ENCODE data around the gene ABHD5.

The ABHD5 gene

DNA sequence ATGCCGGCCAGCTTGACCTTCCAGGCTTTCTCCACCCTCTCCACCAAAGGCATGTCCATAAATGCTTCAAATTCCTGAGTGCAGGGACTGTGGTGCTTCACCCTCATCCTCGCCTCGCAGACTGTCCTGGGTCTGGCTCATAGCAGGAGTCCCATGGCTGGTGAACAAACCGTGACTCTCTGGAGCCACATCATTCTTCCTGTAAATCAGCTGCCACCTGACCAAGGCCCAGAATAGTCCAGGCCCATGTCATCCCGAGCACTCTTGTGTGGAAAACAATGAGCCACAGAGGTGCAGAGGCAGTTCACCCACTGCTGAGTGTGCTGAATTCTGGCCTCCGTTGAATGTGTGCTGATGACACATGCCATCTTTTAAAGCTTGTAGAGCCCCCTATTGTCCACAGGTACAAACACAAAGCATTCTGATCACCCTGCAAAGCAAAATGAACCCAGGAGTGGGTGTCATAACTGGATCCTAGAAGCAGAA, 68.6 kb downstream of the ABHD5 start:
- DNase-seq: peak; percentile 32

DNA sequence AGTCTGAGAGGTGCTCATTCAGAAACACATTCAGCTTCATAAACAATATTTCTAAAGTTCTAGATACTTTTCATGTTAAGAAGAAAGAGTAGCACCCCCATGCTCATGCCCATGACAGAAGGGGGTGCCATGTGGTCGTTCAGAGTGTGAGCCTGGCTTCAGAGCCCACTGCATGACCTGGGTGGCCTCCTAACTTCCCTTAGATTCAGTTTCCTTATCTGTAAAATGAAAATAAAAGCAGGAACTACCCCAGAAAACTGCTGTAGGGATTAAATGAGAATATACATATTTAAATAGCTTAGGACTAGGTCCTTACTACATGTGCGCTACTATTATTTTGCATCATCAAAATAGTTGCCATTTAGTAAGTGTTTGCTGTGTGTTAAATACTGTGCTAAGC, 69.2 kb downstream of the ABHD5 start:
- DNase-seq: no peak

DNA sequence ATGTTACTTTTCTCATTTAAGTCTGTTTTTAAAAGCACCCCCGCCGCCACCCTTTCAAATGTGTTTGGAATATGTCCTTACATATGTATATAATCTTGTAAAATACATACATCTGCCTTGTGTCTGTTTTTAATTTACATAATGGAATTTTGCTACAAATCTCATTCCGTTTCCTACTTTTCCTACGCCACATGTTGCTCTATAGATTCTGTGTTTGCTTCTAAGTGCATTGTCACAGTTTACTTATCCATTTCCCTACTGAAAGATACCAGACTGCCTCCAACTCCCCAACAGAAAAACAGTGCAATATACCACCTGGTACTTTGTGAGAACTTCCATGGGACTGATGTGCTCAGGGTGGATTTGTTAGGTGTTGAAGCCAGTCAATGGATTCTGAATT, 70.2 kb downstream of the ABHD5 start:
- no peak for DNase-seq

DNA sequence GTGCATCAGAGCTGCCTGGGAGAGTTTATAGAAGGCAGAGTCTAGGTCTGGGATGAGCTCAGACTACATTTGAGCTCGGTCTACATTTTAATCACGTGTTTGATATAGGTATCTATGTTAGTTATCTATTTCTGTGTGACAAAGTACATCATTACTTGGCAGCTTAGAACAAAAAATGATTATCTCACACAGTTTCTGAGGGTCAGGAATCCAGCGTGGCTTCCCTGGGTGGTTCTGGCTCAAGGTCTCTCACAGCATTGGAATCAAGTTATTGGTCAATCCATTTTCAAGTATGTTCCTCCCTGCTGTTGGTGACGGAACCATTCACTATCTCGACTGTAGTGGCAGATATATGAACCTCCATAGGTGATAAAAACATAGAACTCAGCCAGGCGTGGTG, 71.7 kb downstream of the ABHD5 start:
- DNase-seq: no peak

DNA sequence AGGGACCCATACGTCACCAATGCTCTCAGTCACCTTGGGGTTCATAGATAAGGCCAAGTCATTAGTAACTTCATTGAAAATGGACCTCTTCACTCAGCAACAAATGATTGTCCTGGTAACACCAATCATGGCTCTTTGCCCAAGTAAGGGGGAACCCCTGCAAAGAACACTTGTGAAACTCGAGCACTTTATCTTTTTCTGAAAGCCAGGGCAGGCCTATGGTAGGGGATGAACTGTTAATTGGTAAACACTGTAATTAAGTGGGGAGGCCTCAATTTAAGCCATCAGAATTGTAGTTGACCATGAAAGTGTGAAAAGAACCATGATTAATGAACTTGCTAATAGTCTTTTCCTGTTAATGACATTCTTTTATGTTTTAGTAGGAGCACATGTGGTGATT, 73.3 kb downstream of the ABHD5 start:
- no peak for DNase-seq

DNA sequence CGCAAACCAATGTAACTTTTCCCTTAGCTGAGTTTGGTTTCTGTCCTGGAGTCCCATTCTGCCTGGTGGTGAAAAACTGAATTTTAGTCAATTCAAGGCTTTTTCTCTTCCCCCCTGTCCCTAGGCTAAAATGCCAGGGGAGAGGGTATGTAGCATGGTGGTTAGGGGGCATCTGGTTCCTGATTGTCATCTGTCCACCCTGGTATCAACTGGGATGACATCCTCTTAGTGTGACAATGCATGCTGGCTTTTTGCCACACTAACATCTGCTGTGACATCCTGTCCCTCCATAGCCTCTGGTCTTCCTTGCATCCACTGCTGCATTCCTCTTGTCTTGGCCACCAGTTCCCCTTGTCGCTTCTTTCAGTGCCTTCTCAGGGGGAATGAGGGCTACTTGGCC, 73.7 kb downstream of the ABHD5 start:
- no peak for DNase-seq

DNA sequence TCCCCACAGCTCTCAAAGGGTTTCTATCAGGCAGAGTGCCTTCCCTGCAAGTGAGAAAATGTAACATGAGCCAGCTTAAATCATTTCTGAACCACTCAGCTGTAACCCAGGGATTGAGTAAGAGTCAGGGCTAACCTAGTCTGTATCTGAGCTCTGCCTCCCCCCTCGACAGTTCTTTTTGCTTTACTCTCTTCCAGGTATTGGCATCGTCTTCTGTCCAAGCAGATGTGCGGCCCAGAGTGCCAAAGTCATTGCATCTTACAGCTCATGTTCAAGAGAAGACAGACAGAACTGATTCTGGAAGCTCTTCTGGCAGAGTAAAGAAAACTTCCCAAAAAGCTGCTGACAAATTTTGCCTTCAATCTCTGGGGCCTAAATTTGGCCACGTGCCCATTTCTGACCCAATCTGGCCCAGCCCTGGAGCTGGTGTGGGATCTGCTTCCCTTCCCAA, 74.8 kb downstream of the ABHD5 start:
- DNase-seq: no peak

DNA sequence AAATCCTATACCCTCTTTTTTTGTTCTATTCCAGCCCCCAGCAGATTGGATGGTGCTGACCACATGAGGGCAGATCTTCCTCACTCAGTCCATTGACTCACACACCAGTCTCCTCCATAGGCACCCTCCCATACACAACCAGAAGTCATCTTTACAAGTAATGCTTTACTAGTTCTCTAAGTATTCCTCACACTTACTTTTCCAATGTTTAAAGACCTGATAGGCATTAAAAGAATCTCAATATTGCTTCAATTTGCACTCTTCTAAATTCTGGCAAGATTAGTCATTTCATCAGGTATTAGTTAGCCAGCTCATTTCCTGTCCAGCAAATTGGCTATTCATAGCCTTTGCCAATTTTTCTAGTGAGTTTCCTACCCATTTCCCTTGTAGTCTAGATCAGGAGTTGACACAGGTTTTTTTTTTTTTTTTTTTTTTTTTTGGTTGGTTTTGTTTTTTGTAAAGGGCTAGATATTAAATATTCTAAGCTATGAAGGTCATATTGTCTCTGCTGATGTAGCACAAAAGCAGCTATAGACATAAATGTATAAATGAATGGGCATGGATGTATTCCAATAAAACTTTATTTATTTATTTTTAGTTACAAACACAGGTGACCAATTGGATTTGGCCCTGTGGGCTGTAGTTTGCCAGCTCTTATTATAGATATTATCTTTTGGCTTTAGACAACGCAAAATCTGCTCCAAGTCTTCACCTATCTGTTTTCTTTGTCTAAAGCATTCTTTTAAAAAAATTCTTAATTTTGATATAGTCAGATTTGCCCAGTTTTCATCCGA, 76.1 kb downstream of the ABHD5 start:
- DNase-seq: peak; percentile 15

DNA sequence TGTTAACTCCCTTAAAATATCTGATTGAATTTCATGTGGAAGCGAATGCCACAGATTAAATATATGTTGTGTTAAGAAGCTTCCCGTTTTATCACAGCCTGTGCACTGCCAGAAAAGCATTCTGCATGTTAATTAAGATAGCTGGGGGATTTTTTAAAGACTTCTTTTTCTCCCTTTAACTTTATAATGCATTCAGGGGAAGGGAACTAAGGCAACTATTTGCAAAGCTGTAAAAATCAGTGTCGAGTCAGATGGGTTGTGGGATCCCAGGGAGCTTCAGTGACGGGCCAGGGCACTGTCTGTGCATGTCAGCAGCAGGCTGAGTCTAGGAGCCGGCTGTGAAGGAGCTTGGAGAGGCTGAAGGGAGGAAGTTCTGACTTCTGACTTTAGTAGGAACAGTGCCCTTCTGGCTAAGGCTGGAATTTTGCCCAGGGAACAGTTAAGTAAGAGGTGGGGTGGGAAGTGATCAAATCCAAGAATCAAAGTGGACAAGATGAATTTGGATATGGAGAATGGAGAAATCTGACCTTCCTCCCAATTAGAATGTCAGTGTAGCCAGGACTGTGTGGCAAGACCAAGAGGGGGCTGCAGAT, 77.7 kb downstream of the ABHD5 start:
- no peak for DNase-seq

DNA sequence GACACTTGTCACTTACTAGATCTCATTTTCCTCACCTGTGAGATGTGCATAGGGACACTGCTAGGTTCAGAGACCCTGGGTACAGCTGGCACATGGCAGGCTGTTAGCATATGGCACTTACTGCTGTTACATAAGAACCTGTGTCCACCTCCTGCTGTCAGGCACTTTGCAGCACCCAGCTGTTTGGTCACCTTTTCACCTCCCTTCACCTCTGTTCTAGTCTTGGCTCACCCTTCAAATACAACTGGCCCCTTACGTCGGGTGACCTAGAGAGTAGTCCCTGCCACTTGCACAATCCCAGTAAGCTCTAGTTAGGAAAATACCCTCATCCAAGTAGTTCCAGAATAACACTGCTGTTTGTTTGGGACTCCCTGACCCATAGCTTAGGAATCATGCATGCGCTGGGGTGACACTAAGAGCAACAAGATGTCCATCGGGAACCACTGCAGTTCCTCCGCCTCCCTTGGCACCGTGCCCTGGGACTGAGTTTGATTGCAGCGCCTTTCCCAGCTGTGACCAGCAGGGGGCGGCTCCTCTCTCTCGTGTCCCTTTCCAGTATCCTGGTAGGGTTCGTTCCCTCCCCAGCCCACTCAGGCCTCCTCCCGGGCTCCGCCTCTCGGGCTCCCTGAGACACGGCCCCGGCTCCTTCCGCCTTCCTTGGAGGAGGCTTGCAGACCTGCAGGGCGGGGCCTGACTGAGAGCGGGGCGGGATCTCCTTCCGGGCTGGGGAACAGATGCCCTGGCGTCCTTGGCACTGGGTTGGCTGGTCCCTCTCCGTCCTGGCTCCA, 78.6 kb downstream of the ABHD5 start:
- peak; percentile 97 for DNase-seq

DNA sequence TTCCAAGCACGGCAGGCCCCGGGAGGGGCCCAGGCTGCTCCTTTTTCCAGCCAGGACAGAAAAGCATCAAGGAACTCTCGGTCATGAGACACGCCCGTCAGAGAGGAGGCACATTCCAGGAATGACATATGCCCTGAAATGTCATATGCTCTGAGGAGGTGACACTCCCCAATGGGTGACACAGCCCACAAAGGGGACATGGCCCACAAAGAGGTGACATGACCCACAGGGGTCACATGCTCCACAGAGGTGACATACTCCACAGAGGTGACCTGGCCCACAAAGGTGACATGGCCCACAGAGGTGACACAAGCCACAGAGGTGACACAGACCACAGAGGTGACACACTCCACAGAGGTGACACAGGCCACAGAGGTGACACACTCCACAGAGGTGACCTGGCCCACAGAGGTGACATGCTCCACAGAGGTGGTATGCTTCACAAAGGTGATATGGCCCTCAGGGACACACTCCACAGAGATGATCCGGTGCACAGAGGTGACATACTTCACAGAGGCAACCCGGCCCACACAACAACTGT, 79.2 kb downstream of the ABHD5 start:
- DNase-seq: no peak

DNA sequence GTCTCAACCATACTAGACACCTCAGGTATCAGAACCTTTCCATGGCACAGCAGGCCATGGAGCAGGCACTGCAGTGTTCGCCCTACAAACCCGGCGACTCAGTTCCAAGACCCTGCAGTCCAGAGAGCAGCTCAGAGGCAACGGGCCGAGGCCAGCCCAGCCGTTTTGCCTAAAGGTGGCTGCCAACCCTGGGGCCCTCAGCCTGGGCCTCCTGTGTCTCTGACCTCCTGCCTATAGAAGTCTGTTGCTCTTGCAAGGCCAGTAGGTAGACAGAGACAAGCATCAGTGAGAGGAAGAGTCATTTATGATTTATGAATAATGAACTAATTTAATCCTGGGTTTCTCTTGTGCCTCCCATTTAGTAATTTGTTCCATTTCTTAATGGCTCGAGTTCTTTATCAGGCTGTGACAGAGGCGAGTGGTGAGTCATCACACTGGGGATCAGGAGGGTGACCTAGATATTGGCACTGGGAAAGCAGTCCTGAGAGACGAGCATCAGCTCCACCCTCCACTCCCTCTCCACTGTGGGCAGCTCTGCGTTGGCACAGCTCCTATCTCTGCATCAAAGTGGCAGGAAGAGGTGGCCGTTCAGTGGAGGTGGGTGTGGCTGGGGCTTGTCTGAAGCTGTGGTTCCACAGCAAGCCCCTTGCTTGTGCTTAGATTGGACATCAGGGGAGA, 79.8 kb downstream of the ABHD5 start:
- DNase-seq: peak; percentile 99

DNA sequence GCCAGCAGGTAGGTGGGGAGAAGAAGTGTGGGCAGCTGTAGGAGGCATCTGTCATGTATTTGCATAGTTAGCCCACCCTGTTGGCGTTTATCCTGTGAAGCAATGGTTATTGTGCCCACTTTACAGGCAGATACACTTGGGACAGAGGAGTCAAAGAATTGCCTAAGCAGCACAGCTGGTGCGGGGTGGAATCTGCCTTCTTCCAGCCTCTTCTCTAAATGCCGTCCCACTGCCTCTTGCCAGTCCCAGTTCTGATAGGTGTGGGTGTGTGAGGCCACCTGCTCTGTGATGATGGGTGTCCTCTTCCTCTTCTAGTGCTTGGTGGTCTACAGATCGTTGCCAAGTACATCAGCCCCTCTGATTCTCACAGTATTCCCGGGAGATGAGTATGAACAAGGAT, 80.9 kb downstream of the ABHD5 start:
- peak; percentile 20 for DNase-seq

DNA sequence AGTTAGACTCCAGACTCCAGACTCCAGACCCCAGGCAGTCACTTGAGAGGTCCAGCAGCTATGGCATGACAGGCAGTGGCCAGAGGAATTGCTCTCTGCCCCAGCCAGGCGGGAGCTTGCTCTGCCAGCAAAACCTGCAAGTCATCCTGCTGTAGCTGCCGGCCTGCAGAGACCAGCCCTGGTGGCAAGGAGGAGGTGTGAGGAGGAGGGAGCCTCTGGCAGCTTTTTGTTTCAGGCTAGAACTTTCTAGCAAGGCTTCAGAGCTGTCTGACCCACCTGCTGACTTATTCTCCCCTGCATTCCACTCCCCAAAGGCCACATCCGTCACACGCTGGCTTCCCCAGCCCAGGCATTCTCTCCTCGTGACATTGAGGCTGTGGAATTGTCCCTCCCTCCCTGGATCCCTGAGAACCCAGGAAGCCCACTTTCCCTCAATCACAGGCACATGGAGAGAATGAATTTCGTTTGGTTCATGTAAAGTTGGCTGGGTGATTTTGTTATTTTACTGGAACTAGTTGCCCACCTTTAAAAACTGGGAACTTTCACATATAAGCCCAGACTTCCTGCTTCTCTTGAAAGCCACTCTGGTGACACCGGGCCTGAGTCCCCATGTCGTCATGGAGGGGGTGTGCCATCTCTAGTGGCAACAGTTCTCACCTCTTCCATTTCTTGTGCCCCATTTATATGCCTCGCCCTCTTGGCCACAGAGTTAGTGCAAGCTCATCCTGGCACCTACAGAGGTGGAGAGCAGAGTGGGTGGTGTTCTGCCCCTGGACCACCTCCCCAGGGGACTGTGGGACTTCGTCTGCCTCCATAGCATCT, 82.7 kb downstream of the ABHD5 start:
- peak; percentile 84 for DNase-seq

DNA sequence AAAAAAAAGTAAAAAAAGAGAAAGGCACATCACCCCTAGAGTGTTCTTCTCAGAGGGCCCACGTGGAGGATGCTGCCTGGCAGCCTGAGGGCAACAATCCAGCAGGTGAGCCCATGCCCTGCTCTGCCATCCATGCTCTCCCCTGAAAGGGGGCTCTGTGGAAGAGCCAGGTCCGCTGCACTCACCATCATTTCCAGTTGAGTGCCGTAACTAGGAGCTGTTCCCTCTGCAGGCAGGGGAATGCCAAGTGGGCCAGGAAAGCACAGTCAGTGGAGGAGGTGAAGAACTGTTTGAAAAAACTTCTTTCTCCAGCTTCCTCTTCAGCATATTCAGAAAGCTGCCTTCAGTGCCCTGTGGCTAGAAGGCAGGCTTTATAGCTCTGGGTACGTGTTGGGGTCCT, 84.1 kb downstream of the ABHD5 start:
- no peak for DNase-seq

DNA sequence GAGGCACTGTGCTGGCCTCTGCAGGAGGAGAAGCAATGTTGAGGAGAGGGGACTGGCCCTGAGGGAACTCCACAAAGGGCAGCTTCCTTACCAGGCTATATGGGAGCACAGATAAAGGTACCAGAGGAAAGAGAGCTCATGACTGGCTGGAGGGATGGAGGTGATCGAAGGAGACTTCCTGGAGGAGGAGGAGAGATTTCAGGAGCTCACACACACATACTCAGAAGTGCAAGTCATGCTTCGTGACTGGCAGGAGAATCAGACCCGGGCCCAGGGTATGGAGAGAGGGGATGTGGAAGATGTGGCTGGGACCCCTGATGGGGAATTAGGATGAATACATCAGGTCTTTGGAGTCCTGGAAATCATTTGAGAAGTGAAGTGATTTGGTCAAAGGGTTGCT, 85.4 kb downstream of the ABHD5 start:
- DNase-seq: no peak

DNA sequence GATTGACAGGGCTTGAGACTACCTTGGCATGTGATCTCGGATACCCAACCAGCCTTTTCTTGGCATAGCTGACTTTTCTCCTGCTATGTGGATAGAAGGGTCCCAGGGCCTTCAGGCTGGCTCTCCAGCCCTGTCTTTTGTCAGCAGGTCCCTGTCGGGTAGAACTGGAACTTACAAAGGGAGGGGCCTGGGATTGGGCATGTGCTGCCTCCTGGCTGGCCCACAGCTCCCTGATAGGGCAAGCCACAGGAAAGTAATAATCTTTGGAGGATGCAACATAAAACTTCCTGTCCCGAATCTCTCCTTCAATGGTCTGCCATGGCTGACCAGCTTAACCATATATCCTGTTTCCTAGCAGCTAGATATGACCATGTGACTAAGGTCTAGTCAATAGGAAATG, 89.1 kb downstream of the ABHD5 start:
- DNase-seq: no peak

DNA sequence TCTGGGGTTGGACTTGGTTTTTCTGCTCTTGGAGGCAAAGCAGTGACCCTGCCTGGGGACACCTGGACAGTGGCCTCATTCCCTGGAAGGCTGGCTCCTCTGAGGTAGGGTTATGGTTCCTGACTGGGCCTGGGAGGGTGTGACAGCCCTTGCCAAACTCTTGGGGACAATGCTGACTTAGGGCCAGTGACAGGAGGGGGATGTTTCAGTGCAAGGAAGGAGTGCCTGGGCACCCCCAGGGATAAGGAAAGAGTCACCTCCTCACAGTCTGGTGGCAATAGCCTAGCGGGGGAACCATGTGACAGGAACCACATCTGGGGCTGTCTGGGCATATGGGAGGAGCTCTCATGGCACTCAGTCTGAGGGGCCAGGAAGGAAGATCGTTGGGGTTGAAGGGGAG, 91.8 kb downstream of the ABHD5 start:
- DNase-seq: no peak
